ENCODE data around the gene NUBP1.

The NUBP1 gene

DNA sequence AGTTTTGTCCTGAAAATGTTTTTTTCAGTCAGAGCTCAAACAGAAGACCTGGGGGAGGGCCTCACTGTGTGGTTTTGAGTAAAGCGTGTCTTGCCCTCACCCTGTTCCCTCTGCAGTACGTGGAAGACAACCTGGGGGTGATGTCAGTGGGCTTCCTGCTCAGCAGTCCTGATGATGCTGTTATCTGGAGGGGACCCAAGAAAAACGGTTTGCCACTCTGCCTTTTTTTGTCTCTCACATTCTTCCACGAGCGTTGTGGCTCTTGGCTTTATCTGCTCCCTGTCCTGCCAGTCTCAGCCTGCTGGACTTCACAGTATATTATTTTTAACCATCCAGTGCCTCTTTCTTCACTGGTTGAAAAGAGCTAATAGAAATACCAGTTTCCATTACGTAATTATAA, 12.9 kb downstream of the NUBP1 start:
- TF ChIP-seq CTCF (IDR thresholded peaks at IDR 0.05; ENCODE audit: insufficient read depth, low read length) (no peak), SPI1 (IDR thresholded peaks at IDR 0.05; ENCODE audit: borderline replicate concordance, low read depth) (no peak)
- Histone ChIP-seq H3K27ac (replicated peaks) (no peak overlapping the region), H3K27me3 (ENCODE audit: insufficient read depth, poor library complexity, severe bottlenecking) (no peaks in the 10 kb centered on the region), H3K4me3 (replicated peaks; ENCODE audit: insufficient read depth, low read length) (no peak overlapping the region)
- no peak for DNase-seq (ENCODE audit: low read depth in 1 of 2, low spot score in 1 of 2)

DNA sequence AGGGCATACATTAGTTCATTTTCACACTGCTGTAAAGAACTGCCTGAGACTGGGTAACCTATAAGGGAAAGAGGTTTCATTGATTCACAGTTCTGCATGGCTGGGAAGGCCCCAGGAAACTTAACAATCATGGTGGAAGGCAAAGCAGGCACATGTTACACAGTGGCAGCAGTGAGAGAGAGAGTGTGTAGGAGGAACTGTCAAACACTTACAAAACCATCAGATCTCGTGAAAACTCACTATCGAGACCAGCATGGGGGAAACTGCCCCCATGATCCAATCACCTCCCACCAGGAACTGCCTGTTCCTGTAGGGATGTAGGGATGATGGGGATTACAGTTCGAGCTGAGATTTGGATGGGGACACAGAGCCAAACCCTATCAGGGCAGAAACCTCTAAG, 17.2 kb downstream of the NUBP1 start:
- H3K27ac ChIP-seq (replicated peaks) = no peak overlapping the region
- H3K27me3 ChIP-seq (ENCODE audit: insufficient read depth, poor library complexity, severe bottlenecking) = no peaks in the 10 kb centered on the region
- H3K4me3 ChIP-seq (replicated peaks; ENCODE audit: insufficient read depth, low read length) = no peak overlapping the region
- no peak for DNase-seq (ENCODE audit: low read depth in 1 of 2, low spot score in 1 of 2)
- TF ChIP-seq CTCF (IDR thresholded peaks at IDR 0.05; ENCODE audit: insufficient read depth, low read length) (no peak), POLR2AphosphoS5 (IDR thresholded peaks at IDR 0.05; ENCODE audit: low read depth) (no peak), SPI1 (IDR thresholded peaks at IDR 0.05; ENCODE audit: borderline replicate concordance, low read depth) (no peak), GABPA (IDR thresholded peaks at IDR 0.05; ENCODE audit: low read depth) (no peak)
- TF ChIP-seq, protein P1, sequence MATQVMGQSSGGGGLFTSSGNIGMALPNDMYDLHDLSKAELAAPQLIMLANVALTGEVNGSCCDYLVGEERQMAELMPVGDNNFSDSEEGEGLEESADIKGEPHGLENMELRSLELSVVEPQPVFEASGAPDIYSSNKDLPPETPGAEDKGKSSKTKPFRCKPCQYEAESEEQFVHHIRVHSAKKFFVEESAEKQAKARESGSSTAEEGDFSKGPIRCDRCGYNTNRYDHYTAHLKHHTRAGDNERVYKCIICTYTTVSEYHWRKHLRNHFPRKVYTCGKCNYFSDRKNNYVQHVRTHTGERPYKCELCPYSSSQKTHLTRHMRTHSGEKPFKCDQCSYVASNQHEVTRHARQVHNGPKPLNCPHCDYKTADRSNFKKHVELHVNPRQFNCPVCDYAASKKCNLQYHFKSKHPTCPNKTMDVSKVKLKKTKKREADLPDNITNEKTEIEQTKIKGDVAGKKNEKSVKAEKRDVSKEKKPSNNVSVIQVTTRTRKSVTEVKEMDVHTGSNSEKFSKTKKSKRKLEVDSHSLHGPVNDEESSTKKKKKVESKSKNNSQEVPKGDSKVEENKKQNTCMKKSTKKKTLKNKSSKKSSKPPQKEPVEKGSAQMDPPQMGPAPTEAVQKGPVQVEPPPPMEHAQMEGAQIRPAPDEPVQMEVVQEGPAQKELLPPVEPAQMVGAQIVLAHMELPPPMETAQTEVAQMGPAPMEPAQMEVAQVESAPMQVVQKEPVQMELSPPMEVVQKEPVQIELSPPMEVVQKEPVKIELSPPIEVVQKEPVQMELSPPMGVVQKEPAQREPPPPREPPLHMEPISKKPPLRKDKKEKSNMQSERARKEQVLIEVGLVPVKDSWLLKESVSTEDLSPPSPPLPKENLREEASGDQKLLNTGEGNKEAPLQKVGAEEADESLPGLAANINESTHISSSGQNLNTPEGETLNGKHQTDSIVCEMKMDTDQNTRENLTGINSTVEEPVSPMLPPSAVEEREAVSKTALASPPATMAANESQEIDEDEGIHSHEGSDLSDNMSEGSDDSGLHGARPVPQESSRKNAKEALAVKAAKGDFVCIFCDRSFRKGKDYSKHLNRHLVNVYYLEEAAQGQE (IDR thresholded peaks at IDR 0.05; ENCODE audit: insufficient replicate concordance, low read depth) = no peak

DNA sequence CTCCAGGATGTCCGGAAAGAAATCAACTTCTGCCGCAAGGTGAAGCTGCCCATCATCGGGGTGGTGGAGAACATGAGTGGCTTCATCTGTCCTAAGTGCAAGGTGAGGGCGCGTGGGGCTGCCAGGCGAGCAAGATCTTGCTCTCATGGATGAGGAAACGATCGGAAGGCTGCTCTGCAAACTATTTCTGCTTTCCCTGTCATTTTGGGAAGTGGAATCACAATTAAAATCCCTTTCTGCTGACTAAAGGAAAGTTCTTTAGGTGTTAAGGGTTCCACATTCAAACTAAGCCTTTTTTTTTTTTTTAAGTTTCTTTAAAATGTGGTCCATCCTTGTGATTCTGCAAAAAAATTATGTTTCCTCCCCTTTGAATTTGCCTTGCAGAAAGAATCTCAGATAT, 17.7 kb downstream of the NUBP1 start:
- TF ChIP-seq GABPA (IDR thresholded peaks at IDR 0.05; ENCODE audit: low read depth) (no peak), CTCF (IDR thresholded peaks at IDR 0.05; ENCODE audit: insufficient read depth, low read length) (no peak), SPI1 (IDR thresholded peaks at IDR 0.05; ENCODE audit: borderline replicate concordance, low read depth) (no peak), POLR2AphosphoS5 (IDR thresholded peaks at IDR 0.05; ENCODE audit: low read depth) (no peak)
- TF ChIP-seq, protein P1 (IDR thresholded peaks at IDR 0.05; ENCODE audit: insufficient replicate concordance, low read depth) = no peak
- no peak overlapping the region for H3K27ac ChIP-seq (replicated peaks)
- no peak overlapping the region for H3K4me3 ChIP-seq (replicated peaks; ENCODE audit: insufficient read depth, low read length)
- no peak for DNase-seq (ENCODE audit: low read depth in 1 of 2, low spot score in 1 of 2)
- no peaks in the 10 kb centered on the region for H3K27me3 ChIP-seq (ENCODE audit: insufficient read depth, poor library complexity, severe bottlenecking)

DNA sequence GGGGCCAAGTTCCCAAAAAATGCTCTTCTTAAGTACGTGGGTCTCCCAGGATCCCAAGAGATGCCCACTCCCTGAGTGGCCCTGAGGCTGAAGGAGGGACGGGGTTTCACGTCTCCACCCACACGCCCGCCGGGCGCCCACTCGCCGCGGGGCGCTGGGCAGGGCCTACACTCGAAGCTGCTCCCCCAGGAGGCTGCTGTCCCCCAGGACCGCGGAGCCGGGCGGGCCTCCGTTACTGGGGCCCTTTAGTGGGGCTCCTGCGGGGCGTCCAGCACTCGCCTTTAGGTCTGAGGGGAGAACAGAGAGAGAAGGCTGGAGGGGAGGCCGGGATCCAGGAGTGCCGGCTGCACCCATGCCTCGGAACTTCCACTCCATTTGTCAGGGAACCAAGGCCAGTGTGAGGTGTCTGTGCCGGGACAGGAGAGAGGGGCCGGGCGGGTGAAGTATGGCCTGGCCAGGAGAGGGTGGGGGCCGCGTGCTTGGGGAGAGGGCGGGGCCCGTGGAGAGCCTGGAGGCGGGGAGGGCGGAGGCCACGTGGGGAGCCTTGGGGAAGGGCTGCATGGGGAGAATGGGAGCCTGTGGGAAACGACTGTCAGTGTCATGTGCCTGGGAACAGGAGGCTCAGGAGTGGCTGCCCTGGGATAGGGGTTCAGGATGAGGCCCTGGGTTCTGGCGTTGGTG, 18.8 kb downstream of the NUBP1 start:
- TF ChIP-seq, protein P1 (IDR thresholded peaks at IDR 0.05; ENCODE audit: insufficient replicate concordance, low read depth) = no peak
- TF ChIP-seq SPI1 (IDR thresholded peaks at IDR 0.05; ENCODE audit: borderline replicate concordance, low read depth) = no peak
- TF ChIP-seq CTCF (IDR thresholded peaks at IDR 0.05; ENCODE audit: insufficient read depth, low read length) = no peak
- no peak for TF ChIP-seq POLR2AphosphoS5 (IDR thresholded peaks at IDR 0.05; ENCODE audit: low read depth)
- no peak for TF ChIP-seq GABPA (IDR thresholded peaks at IDR 0.05; ENCODE audit: low read depth)
- H3K27me3 ChIP-seq (ENCODE audit: insufficient read depth, poor library complexity, severe bottlenecking) = no peaks in the 10 kb centered on the region
- DNase-seq (ENCODE audit: low read depth in 1 of 2, low spot score in 1 of 2) = no peak
- no peak overlapping the region for H3K27ac ChIP-seq (replicated peaks)
- no peak overlapping the region for H3K4me3 ChIP-seq (replicated peaks; ENCODE audit: insufficient read depth, low read length)
